Central memory CD4-positive, alpha-beta T cell (primary cell): ENCODE measurements around the gene PPIP5K1.
"Not testable (repeated sequence)": the region's sequence is repeated elsewhere in the genome, so short reads cannot be mapped to it uniquely, and the experiment has no call there.

ENCODE experiments used
- DNase-seq: peaks from one replicate; pipeline ENCODE4 v3.0.0; 2022
- total RNA-seq, 3 experiments: gene quantifications; one replicate each; lab custom pipeline; 2026; lab: John Stamatoyannopoulos, UW

The PPIP5K1 gene
- total RNA-seq = 9.0 to 11.3 (median 9.8) reads per million in 3 experiments

GRCh38 chr15:43589778-43590466 lies at the start of gene PPIP5K1:
Gene PPIP5K1 (minus strand): TSS chr15:43590208. CDS start chr15:43584504, 5,704 bp downstream.
- not testable (repeated sequence) for DNase-seq

GRCh38 chr15:43638464-43639204 lies 48.6 kb upstream of the PPIP5K1 start:
- DNase-seq = not testable (repeated sequence)

GRCh38 chr15:43626937-43627336 lies 36.9 kb upstream of the PPIP5K1 start:
- not testable (repeated sequence) for DNase-seq

- no peak for DNase-seq
These were observed 35.1 kb upstream of the PPIP5K1 start for GRCh38 chr15:43625106-43625505.

- not testable (repeated sequence) for DNase-seq
These were observed 32.2 kb upstream of the PPIP5K1 start for GRCh38 chr15:43622068-43622799.

- not testable (repeated sequence) for DNase-seq
These were observed 28.7 kb upstream of the PPIP5K1 start, which contains the start of gene STRC for GRCh38 chr15:43618700-43619099. Gene STRC (minus strand): TSS chr15:43618800. CDS start chr15:43618722, 78 bp downstream.

GRCh38 chr15:43617750-43618149 lies 27.7 kb upstream of the PPIP5K1 start:
- DNase-seq = not testable (repeated sequence)

- DNase-seq = not testable (repeated sequence)
These were observed 12.2 kb upstream of the PPIP5K1 start for GRCh38 chr15:43602233-43602632.

GRCh38 chr15:43600200-43600599 lies 10.2 kb upstream of the PPIP5K1 start:
- DNase-seq = not testable (repeated sequence)

- DNase-seq = not testable (repeated sequence)
These were observed 9.1 kb upstream of the PPIP5K1 start for GRCh38 chr15:43599131-43599530.

GRCh38 chr15:43593328-43594190 lies 3.6 kb upstream of the PPIP5K1 start, which contains the start of gene CKMT1B:
Gene CKMT1B (plus strand): TSS chr15:43594027. CDS start chr15:43594219, 192 bp downstream.
- DNase-seq = not testable (repeated sequence)

GRCh38 chr15:43592841-43593240 lies 2.8 kb upstream of the PPIP5K1 start:
- not testable (repeated sequence) for DNase-seq

GRCh38 chr15:43574607-43575006 lies 15.4 kb downstream of the PPIP5K1 start:
- DNase-seq = not testable (repeated sequence)

GRCh38 chr15:43566615-43567014 lies 23.4 kb downstream of the PPIP5K1 start:
- not testable (repeated sequence) for DNase-seq

GRCh38 chr15:43563793-43564192 lies 26.2 kb downstream of the PPIP5K1 start:
- not testable (repeated sequence) for DNase-seq

GRCh38 chr15:43562753-43563152 lies 27.3 kb downstream of the PPIP5K1 start:
- DNase-seq = not testable (repeated sequence)

- no peak for DNase-seq
These were observed 37.0 kb downstream of the PPIP5K1 start for GRCh38 chr15:43552986-43553385.

GRCh38 chr15:43552256-43552655 lies 37.8 kb downstream of the PPIP5K1 start:
- no peak for DNase-seq

GRCh38 chr15:43550527-43551363 lies 39.3 kb downstream of the PPIP5K1 start:
- DNase-seq = no peak

- DNase-seq = no peak
These were observed 42.5 kb downstream of the PPIP5K1 start for GRCh38 chr15:43547539-43547938.

- DNase-seq = no peak
These were observed 44.6 kb downstream of the PPIP5K1 start for GRCh38 chr15:43545426-43545825.
